Esophagus squamous epithelium (tissue), 4 donors: ENCODE data around the gene WDFY1.

Experiments used
- CTCF ChIP-seq, 6 experiments: fragments of 450-650 bp in 4 of 6; fragments of 200-600 bp in 2 of 6; sonication (generic) in 2 of 6; IDR thresholded peaks; one replicate each; pipeline ENCODE4 v1.5.1; 2016 to 2019; ENCODE audit warnings: antibody characterized with exemption in 6 of 6, mild to moderate bottlenecking in 4 of 6, moderate library complexity in 4 of 6
- POLR2A ChIP-seq, 4 donors: fragments of 450-650 bp; IDR thresholded peaks; one replicate each; pipeline ENCODE4 v1.6.1; 2017; ENCODE audit warnings: antibody characterized with exemption in 4 of 4, mild to moderate bottlenecking in 4 of 4, moderate library complexity in 3 of 4

GRCh38 chr2:223832241-223832903, 112.8 kb downstream of the WDFY1 start:
- TF ChIP-seq CTCF (IDR thresholded peaks at IDR 0.05) (no peak), POLR2A (IDR thresholded peaks at IDR 0.05) (no peak)
